GM12873 (cell line): ENCODE measurements around the gene STX8.

Experiments used
- CTCF ChIP-seq: IDR thresholded peaks from 2 replicates; pipeline ENCODE4 v1.5.1; 2012; ENCODE audit warnings: low read depth, mild to moderate bottlenecking, moderate library complexity, low read length, control low read depth; ENCODE audit not compliant: insufficient read depth; ENCODE audit errors: missing control alignments

The STX8 gene

DNA sequence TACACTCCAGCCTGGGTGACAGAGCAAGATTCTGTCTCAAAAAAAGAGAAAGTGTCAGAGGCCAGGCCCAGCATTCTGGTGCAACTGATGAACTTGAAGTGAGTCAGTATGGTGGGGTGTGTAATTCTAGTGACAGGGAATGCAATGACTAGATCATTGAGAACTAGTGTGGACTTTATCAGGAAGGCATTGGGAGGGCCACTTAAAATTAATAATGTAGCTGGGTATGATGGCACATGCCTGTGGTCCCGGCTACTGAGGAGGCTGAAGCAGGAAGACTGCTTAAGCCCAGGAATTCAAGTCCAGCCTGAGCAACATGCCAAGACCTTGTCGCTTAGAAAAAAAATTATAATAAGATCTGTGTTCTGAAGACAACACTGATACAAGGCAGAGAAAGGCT is 90.8 kb downstream of the STX8 start:
- TF ChIP-seq CTCF, result no peak

DNA sequence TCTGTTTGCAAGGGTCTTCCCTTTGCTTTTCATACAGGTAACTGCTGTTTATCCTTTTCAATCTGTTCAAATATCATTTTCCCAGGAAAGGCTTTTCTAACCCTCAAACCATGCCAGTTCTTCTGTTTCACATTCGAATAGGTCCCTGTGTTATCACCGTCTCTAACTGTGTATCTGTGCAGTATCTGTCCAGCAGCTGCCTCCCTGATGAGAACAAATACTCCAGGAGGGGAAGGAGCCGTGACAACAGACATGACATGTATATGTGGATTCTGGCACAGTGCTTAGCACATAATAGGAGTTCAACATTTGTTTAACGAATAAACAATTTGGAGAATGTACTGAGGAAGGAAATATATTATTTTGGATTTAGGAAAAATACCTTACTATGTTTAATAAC is 95.7 kb downstream of the STX8 start:
- TF ChIP-seq CTCF, result no peak

- TF ChIP-seq CTCF, result no peak
Measured at GRCh38 chr17:9478889-9479288, 96.7 kb downstream of the STX8 start.

DNA sequence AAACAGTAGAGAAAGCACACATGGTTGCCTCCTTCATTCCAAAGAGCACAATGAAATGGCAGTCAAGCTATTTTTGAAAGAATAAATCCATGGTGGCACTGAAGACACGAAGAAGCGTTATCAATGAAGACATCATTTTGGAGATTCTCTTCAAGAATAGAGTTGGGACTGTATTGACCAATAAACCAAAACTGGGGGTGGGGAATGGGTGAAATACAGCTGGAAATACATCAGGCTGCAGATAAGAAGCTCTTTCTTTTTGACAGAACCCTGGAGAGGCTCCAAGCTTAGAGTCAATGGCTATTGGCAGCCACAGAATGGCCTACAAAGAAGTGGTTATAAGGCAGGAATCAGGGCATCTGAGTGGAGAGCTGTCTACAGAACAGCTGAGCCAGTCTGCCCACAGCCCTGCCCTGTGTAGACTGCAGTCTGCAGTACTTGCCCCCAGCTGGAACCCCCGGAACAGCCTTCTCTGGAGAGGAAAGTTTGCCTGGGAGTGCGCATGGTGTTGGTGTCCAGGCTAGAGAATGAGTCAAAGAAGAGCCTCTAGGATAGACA is 100.4 kb downstream of the STX8 start:
- TF ChIP-seq CTCF, result no peak

- no peak for TF ChIP-seq CTCF
Measured at GRCh38 chr17:9473711-9474110, 101.9 kb downstream of the STX8 start.

DNA sequence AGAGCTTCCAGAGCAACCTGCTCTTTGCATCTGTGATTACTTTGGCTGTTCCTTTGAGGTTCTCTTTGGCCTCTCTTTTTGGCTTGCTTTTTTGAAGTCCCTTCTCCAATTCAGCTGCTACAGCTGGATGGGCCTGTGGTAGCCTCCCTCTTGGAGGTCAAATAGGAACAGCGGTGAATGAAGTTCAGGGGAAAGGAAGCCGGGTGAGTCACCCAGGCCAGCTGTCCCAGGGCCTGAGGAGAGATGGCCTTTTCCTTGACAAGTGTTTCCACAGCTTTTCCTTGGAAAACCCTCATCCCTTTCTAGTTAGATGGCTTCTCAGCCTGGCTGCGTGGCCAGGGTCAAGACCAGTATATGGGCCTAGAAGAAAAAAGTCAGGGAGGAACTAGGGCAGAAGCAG is 103.1 kb downstream of the STX8 start:
- no peak for TF ChIP-seq CTCF

GRCh38 chr17:9472094-9472493 is 103.5 kb downstream of the STX8 start:
- no peak for TF ChIP-seq CTCF
